IMR-90 (cell line): ENCODE data around the gene TEX35. TPM values are rescaled to one million over a fixed set of nuclear protein-coding genes. Genes with fewer than 3 reads are reported as not detected.

ENCODE experiments used
- ATAC-seq: fragments of 200-7000 bp; cut with Tn5 transposase; 2 replicates; pipeline ENCODE4 v1.9.1; 2020; ENCODE audit warnings: low read depth, mild to moderate bottlenecking, moderate library complexity
- BruUV-seq: library from RNA; stranded (reverse); fragments of 400-500 nt; replicated peaks from 2 replicates; lab custom pipeline; 2021; lab: Mats Ljungman, UMichigan
- CTCF ChIA-PET: fragments of 300-600 bp; formaldehyde crosslinking; extraction: SDS; loops from one replicate; lab custom pipeline; 2021; ENCODE audit warnings: antibody characterized with exemption; lab: Yijun Ruan, JAX
- POLR2A ChIA-PET: fragments of 300-600 bp; sonication (Branson Sonifier 250); formaldehyde crosslinking; loops from one replicate; lab custom pipeline; 2022; ENCODE audit warnings: antibody characterized with exemption; ENCODE audit not compliant: unreplicated experiment; lab: Charles Lee
- DNase-seq: peaks from one replicate; pipeline ENCODE4 v3.0.0; 2013
- H2AFZ ChIP-seq: replicated peaks from 2 replicates; pipeline ENCODE3; 2013; ENCODE audit warnings: low read length, mild to moderate bottlenecking; ENCODE audit not compliant: poor library complexity
- H2AK5ac ChIP-seq: 2 replicates; pipeline ENCODE4 v1.6.1; 2013; ENCODE audit warnings: low read depth, low read length, inconsistent platforms
- H2AK9ac ChIP-seq: replicated peaks from 2 replicates; pipeline ENCODE3; 2013; ENCODE audit warnings: mild to moderate bottlenecking, low read depth, low read length, moderate library complexity; ENCODE audit not compliant: poor library complexity
- H2BK120ac ChIP-seq: 2 replicates; pipeline ENCODE4 v1.6.1; 2013; ENCODE audit warnings: low read depth, low read length, inconsistent platforms
- H2BK15ac ChIP-seq: 3 replicates; pipeline ENCODE4 v1.6.1; 2013; ENCODE audit warnings: low read depth, low read length, inconsistent platforms
- H2BK20ac ChIP-seq: 2 replicates; pipeline ENCODE4 v1.6.1; 2013; ENCODE audit warnings: low read depth, mild to moderate bottlenecking, inconsistent platforms, low read length, moderate library complexity
- H2BK5ac ChIP-seq: 2 replicates; pipeline ENCODE4 v1.6.1; 2013; ENCODE audit warnings: mild to moderate bottlenecking, low read depth, low read length, inconsistent platforms; ENCODE audit not compliant: poor library complexity, severe bottlenecking
- H3K14ac ChIP-seq: replicated peaks from 2 replicates; pipeline ENCODE4 v1.6.1; 2013; ENCODE audit warnings: low read depth, low read length, inconsistent platforms
- H3K18ac ChIP-seq: 2 replicates; pipeline ENCODE4 v1.6.1; 2013; ENCODE audit warnings: low read depth, low read length, control low read depth
- H3K23ac ChIP-seq: 2 replicates; pipeline ENCODE4 v1.6.1; 2013; ENCODE audit warnings: low read depth, low read length, inconsistent platforms
- H3K27ac ChIP-seq: 2 replicates; pipeline ENCODE4 v1.5.1; 2013; ENCODE audit warnings: mild to moderate bottlenecking, control low read depth, low read length; ENCODE audit not compliant: insufficient read depth
- H3K27me3 ChIP-seq: 2 replicates; pipeline ENCODE4 v1.6.1; 2013; ENCODE audit warnings: low read length; ENCODE audit not compliant: control insufficient read depth, insufficient read depth
- H3K36me3 ChIP-seq: 2 replicates; pipeline ENCODE4 v1.6.1; 2013; ENCODE audit warnings: low read length, mixed read lengths; ENCODE audit not compliant: control insufficient read depth, insufficient read depth
- H3K4ac ChIP-seq: 2 replicates; pipeline ENCODE4 v1.6.1; 2013; ENCODE audit warnings: low read depth, low read length, inconsistent platforms
- H3K4me1 ChIP-seq: 2 replicates; pipeline ENCODE4 v1.6.1; 2013; ENCODE audit warnings: low read length, mixed read lengths; ENCODE audit not compliant: control insufficient read depth, insufficient read depth
- H3K4me2 ChIP-seq: 2 replicates; pipeline ENCODE4 v1.6.1; 2013; ENCODE audit warnings: low read depth, mild to moderate bottlenecking, control low read depth, low read length, moderate library complexity
- H3K4me3 ChIP-seq: 2 replicates; pipeline ENCODE4 v1.5.1; 2013; ENCODE audit warnings: low read depth, mild to moderate bottlenecking, control low read depth, low read length, moderate library complexity; ENCODE audit not compliant: insufficient read depth
- H3K56ac ChIP-seq: 2 replicates; pipeline ENCODE4 v1.6.1; 2013; ENCODE audit warnings: low read length, inconsistent platforms; ENCODE audit not compliant: insufficient read depth; ENCODE audit errors: extremely low read depth
- H3K79me1 ChIP-seq, 2 experiments: 2 replicates each; pipeline ENCODE4 v1.6.1; 2013; ENCODE audit warnings: low read length in 2 of 2, inconsistent platforms in 1 of 2, low read depth in 1 of 2
- H3K9ac ChIP-seq: 2 replicates; pipeline ENCODE4 v1.6.1; 2013; ENCODE audit warnings: low read depth, low read length, control low read depth
- H3K9me1 ChIP-seq: 2 replicates; pipeline ENCODE4 v1.6.1; 2013; ENCODE audit warnings: low read length, inconsistent platforms; ENCODE audit not compliant: insufficient read depth
- H3K9me3 ChIP-seq: 2 replicates; pipeline ENCODE4 v1.6.1; 2013; ENCODE audit warnings: low read length; ENCODE audit not compliant: control insufficient read depth, insufficient read depth
- H4K20me1 ChIP-seq: 2 replicates; pipeline ENCODE4 v1.6.1; 2013; ENCODE audit warnings: low read length, inconsistent platforms; ENCODE audit not compliant: insufficient read depth
- H4K5ac ChIP-seq: 2 replicates; pipeline ENCODE4 v1.6.1; 2013; ENCODE audit warnings: mild to moderate bottlenecking, low read depth, low read length, control low read depth
- H4K8ac ChIP-seq, 2 experiments: 2 replicates each; pipeline ENCODE4 v1.6.1; 2013; ENCODE audit warnings: low read depth in 2 of 2, low read length in 2 of 2, control low read depth in 1 of 2, inconsistent platforms in 1 of 2
- H4K91ac ChIP-seq: 2 replicates; pipeline ENCODE4 v1.6.1; 2013; ENCODE audit warnings: low read depth, low read length, inconsistent platforms; ENCODE audit not compliant: insufficient read depth
- FOS ChIP-seq: fragments of 150-350 bp; IDR thresholded peaks from 2 replicates; pipeline ENCODE4 v1.6.1; 2016; ENCODE audit warnings: low read depth, low read length
- MAFK ChIP-seq: IDR thresholded peaks from 2 replicates; pipeline ENCODE4 v1.6.1; 2012; ENCODE audit warnings: low read depth, low read length, improper control_type of control experiment
- MAZ ChIP-seq: IDR thresholded peaks from 2 replicates; pipeline ENCODE4 v1.6.1; 2012; ENCODE audit warnings: low read depth, mild to moderate bottlenecking, low read length, improper control_type of control experiment, moderate library complexity, borderline replicate concordance
- MXI1 ChIP-seq: IDR thresholded peaks from 2 replicates; pipeline ENCODE4 v1.6.1; 2012; ENCODE audit warnings: low read depth, mild to moderate bottlenecking, low read length, moderate library complexity, borderline replicate concordance
- RAD21 ChIP-seq: IDR thresholded peaks from 2 replicates; pipeline ENCODE4 v1.6.1; 2012; ENCODE audit warnings: low read length, improper control_type of control experiment
- RFX5 ChIP-seq: IDR thresholded peaks from 2 replicates; pipeline ENCODE4 v1.8.0; 2012; ENCODE audit warnings: low read depth, mild to moderate bottlenecking, low read length, moderate library complexity
- dilution Hi-C: fragments of 300-500 bp; cut with HindIII; formaldehyde crosslinking; loops from one replicate; pipeline ENCODE4 v1.14.3; 2018; ENCODE audit warnings: low sequenced_read_pairs; ENCODE audit not compliant: unreplicated experiment
- in situ Hi-C: fragments of 300-500 bp; cut with MboI; formaldehyde crosslinking; loops from 3 replicates; pipeline ENCODE4 v1.14.3; 2019; ENCODE audit warnings: low sequenced_read_pairs, inconsistent platforms, mixed read lengths
- intact Hi-C: fragments of 100-400 bp; cut with micrococcal nuclease; formaldehyde crosslinking; loops from 2 replicates; pipeline ENCODE4 v1.10.0; 2022
- polyA plus RNA-seq, 3 experiments: library from polyadenylated mRNA; depleted of rRNA; stranded (reverse); fragments of >200 nt; gene quantifications; 2 replicates each; pipeline ENCODE4 v1.2.3, GENCODE V29; 2012; ENCODE audit warnings: low replicate concordance in 1 of 3
- total RNA-seq: library from RNA; depleted of rRNA; stranded (reverse); fragments of >200 nt; gene quantifications from 2 replicates; pipeline ENCODE4 v1.2.3, GENCODE V29; 2012

Gene TEX35
- total and polyA plus RNA-seq, 2 of the 4 experiments (the other 2 are of a cell fraction), result 0.05 TPM; not detected in 1

GRCh38 chr1:178464566-178464965, 48.3 kb upstream of the TEX35 start (continued):
- TF ChIP-seq MAFK, result no peak
- no peak for TF ChIP-seq MXI1
- TF ChIP-seq MAZ, result no peak
- no peak for TF ChIP-seq RAD21

- peaks cover 7% of the 10 kb centered on the region for H3K9me1 ChIP-seq
- H3K27ac ChIP-seq, result no peak overlapping the region
- no peak overlapping the region for H3K18ac ChIP-seq
- H2BK120ac ChIP-seq, result no peak overlapping the region
- no peak overlapping the region; the same call in 1 of the 2 replicates for H3K4ac ChIP-seq
- H2AK9ac ChIP-seq, result no peak overlapping the region
- no peaks in the 10 kb centered on the region for H3K27me3 ChIP-seq
- H3K4me1 ChIP-seq, result peaks cover 3% of the 10 kb centered on the region; the same call in 1 of the 2 replicates
- no peak overlapping the region for H2BK15ac ChIP-seq
- in situ Hi-C loops (no loop called here), dilution Hi-C loops (no loop called here), intact Hi-C loops (no loop called here)
- peak overlapping the region; percentile 54 for H2BK5ac ChIP-seq
- no peak overlapping the region for H2AFZ ChIP-seq
- ATAC-seq (peak; percentile 78), DNase-seq (peak; percentile 73)
- H2BK20ac ChIP-seq, result no peak overlapping the region
- H3K9ac ChIP-seq, result no peak overlapping the region
- peak overlapping the region; percentile 5; the same call in 1 of the 2 replicates for H3K4me2 ChIP-seq
- POLR2A ChIA-PET, result no interaction called here
- no peak overlapping the region for H4K8ac ChIP-seq
- no peak overlapping the region for H4K5ac ChIP-seq
- CTCF ChIA-PET, result interaction anchor here (0.6 to 1.2 kb wide), 3 partner anchors 37 to 540 kb away, joined by 3 to 7 read pairs (median 3); no protein-coding TSS in a partner anchor
- no TSS peak for BruUV-seq
- no peak overlapping the region for H3K56ac ChIP-seq
- TF ChIP-seq FOS (peak; percentile 23; the same call in 1 of the 2 replicates), RFX5 (no peak)
- peaks cover 12% of the 10 kb centered on the region for H3K36me3 ChIP-seq
- H3K14ac ChIP-seq, result no peak overlapping the region
- no peak overlapping the region for H2AK5ac ChIP-seq
- no peak overlapping the region for H3K4me3 ChIP-seq
- H3K9me3 ChIP-seq, result no peaks in the 10 kb centered on the region
- no peaks in the 10 kb centered on the region for H4K20me1 ChIP-seq
- peaks cover 0 to 9% of the 10 kb centered on the region in 2 experiments; a peak in 2 of 4 replicates for H3K79me1 ChIP-seq
- H4K91ac ChIP-seq, result no peak overlapping the region
- no peak overlapping the region for H3K23ac ChIP-seq
Measured at GRCh38 chr1:178465011-178465410, 47.9 kb upstream of the TEX35 start.
